Measurements from ENCODE around the gene POLR1D. TPM values are rescaled to one million over a fixed set of nuclear protein-coding genes. Genes with fewer than 3 reads are reported as not detected.
A peak's percentile ranks its signal among the peaks of the same experiment; 100 is the strongest.

The POLR1D gene
- total RNA-seq (100 to 1,000 TPM; 197 to 200 TPM), total RNA-seq (70.9 to 121 (median 90.2) reads per million in 172 experiments)
- polyA plus RNA-seq (2013, experiment 1 of 2), result 162 TPM
- polyA plus RNA-seq (2013, experiment 2 of 2), result 165 TPM

- H3K36me3 Mint-ChIP-seq (ENCODE audit: low read depth), result peaks cover 47% of the 10 kb centered on the region
- H3K4me3 Mint-ChIP-seq, result peak within 1 kb of the TSS; percentile 98
- Histone ChIP-seq H3K36me3 (ENCODE audit: insufficient read depth, low read length) (peaks cover 14% of the 10 kb centered on the region), H3K9me3 (ENCODE audit: control insufficient read depth in 1 of 2, insufficient read depth in 1 of 2, low read length in 2 of 2) (no peaks in the 10 kb centered on the region), H3K4me3 (ENCODE audit: low read length) (peak within 1 kb of the TSS; percentile 77), H3K27ac (ENCODE audit: low read depth in 1 of 2, low read length in 2 of 2) (peak within 1 kb of the TSS; percentile 97 to 98), H3K4me1 (ENCODE audit: insufficient read depth, low read length) (peaks cover 40% of the 10 kb centered on the region), H3K27me3 (ENCODE audit: control insufficient read depth in 1 of 2, insufficient read depth in 2 of 2, low read length in 2 of 2) (no peaks in the 10 kb centered on the region)
- ChIA-PET POLR2A (interaction anchor here (0.6 to 4.1 kb wide), 26 partner anchors 14 to 518 kb away, joined by 3 to 94 read pairs (median 7); partner anchors contain the start of genes GTF3A, MTIF3 and RPL21), CTCF (interaction anchor here (0.9 to 3.2 kb wide), 3 partner anchors 18 to 192 kb away, joined by 3 to 19 read pairs (median 3); partner anchors contain the start of gene MTIF3)
- no peaks in the 10 kb centered on the region for H3K9me3 Mint-ChIP-seq
- H3K27ac Mint-ChIP-seq, result peak within 1 kb of the TSS; percentile 99
- TF ChIP-seq CTCF (IDR thresholded peaks at IDR 0.05), result no peak
- intact Hi-C loops (cut with DNase I, micrococcal nuclease), result loop anchor here (1.0 to 10.0 kb wide), 9 partner anchors 34 to 1367 kb away; partner anchors contain the start of genes CDK8 (in 1 of the 2), GSX1 (in 1 of the 2), GTF3A (in 1 of the 2) and MTIF3 (in 1 of the 2)
- H3K4me1 Mint-ChIP-seq (ENCODE audit: low read depth), result peaks cover 78% of the 10 kb centered on the region
- DNase-seq (peak; percentile 69 to 95 (median 83)), ATAC-seq (ENCODE audit: poor library complexity) (peak; percentile 62)
- H3K27me3 Mint-ChIP-seq, result no peaks in the 10 kb centered on the region
These were observed at the start of gene POLR1D for GRCh38 chr13:27621366-27622101. Gene POLR1D, plus strand, starts transcription at chr13:27621892. Its CDS starts 92 bp downstream, at chr13:27621984.

GRCh38 chr13:27572234-27572901 is 49.3 kb upstream of the POLR1D start:
- Mint-ChIP-seq H3K27me3 (no peaks in the 10 kb centered on the region), H3K27ac (no peak overlapping the region), H3K4me3 (no peak overlapping the region)

More at GRCh38 chr13:27572234-27572901, 49.3 kb upstream of the POLR1D start:
- peaks cover 50% of the 10 kb centered on the region for H3K36me3 Mint-ChIP-seq (ENCODE audit: low read depth)
- ChIA-PET CTCF (interaction anchor here (0.6 kb wide), 1 partner anchor 539 kb away, joined by 4 read pairs; no protein-coding TSS in a partner anchor), POLR2A (no interaction called here)
- H3K9me3 ChIP-seq (ENCODE audit: control insufficient read depth in 1 of 2, insufficient read depth in 1 of 2, low read length in 2 of 2), result no peaks in the 10 kb centered on the region
- no peaks in the 10 kb centered on the region for H3K27me3 ChIP-seq (ENCODE audit: control insufficient read depth in 1 of 2, insufficient read depth in 2 of 2, low read length in 2 of 2)
- no peak overlapping the region for H3K4me3 ChIP-seq (ENCODE audit: low read length)
- H3K9me3 Mint-ChIP-seq, result no peaks in the 10 kb centered on the region
- no peak for DNase-seq
- peaks cover 20% of the 10 kb centered on the region for H3K36me3 ChIP-seq (ENCODE audit: insufficient read depth, low read length)
- H3K4me1 Mint-ChIP-seq (ENCODE audit: low read depth), result peaks cover 13% of the 10 kb centered on the region
- no peak for ATAC-seq (ENCODE audit: poor library complexity)
- H3K4me1 ChIP-seq (ENCODE audit: insufficient read depth, low read length), result no peaks in the 10 kb centered on the region
- H3K27ac ChIP-seq (ENCODE audit: low read depth in 1 of 2, low read length in 2 of 2), result no peak overlapping the region
- intact Hi-C loops (cut with DNase I, micrococcal nuclease), result no loop called here
- TF ChIP-seq CTCF (IDR thresholded peaks at IDR 0.05), result no peak
